RCC 7860 (cell line): ENCODE results near the gene IL19.

Source experiments
- DNase-seq: peaks from one replicate; pipeline ENCODE4 v3.0.0-alpha.2; 2015; ENCODE audit warnings: low spot score
- FAIRE-seq: peaks from 2 replicates; lab custom pipeline; 2012; peaks lifted over from hg19 to GRCh38; lab: Jason Lieb, UNC

The IL19 gene

DNA sequence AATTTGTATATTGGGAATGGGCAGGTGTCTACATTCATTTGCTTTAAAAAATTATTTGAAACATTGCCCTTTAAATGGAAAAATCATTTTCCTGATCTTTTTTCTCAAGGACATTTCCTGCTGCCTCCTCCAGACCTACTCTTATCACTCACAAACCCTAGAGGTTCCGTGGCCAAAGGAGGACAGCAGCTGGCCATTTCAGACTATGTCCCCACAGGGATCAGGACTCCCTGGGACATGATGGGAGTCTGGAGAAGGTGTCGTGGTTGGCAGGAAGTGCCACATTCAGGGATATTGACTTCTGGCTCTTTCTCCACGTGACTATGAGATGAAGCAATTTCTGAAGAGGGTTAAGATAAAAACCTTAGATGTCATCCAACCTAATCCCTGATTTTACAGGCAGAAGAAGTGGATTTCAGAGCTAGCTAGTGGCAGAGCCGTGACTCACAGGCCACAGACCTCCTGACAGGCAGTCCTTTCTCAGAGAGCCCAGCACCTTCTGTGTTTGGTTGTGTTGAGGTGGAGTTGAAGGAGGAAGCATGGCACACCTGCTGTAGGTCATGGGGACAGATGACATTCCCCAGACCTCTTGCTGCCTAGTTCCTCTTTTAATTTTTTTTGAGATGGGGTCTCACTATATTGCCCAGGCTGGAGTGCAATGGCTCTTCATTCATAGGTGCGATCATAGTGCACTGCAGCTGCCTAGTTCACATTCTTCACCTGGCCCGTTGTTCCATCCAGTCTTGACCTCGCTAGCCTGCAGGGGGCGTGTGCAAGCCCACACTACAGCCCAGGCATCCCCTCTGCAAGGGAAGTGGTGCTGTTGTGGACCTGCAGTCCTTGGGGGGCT is 27.2 kb downstream of the IL19 start:
- DNase-seq (no peak), FAIRE-seq (no peak)

DNA sequence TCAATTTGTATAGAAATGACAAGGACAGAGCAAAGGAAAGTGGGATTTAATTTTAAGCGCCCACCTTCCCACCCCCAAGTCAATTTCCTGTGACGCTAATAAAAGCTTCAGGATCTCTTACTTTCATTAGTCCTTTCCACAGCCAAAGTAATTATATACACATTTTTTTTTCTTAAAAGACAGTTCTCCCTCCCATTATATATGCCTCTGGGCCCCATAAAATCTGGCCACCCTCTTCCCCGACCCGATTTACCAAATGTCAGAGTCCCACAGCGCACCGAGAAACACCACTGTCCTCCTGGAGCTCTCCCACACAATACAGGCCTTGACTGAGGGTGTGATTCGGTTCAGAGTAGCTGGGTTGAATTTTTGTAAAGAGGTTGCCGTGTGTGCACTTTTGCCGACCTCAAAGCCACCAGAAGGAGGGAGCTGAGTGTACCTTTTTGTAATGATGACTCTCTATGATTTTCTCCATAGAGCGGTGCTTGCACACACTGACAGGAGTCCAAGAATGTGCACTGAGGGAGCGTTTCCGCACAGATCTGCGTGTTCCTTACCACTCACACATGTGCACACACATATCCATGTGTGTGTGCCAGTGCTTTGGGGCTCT is 27.9 kb downstream of the IL19 start:
- FAIRE-seq: no peak
- DNase-seq: no peak

DNA sequence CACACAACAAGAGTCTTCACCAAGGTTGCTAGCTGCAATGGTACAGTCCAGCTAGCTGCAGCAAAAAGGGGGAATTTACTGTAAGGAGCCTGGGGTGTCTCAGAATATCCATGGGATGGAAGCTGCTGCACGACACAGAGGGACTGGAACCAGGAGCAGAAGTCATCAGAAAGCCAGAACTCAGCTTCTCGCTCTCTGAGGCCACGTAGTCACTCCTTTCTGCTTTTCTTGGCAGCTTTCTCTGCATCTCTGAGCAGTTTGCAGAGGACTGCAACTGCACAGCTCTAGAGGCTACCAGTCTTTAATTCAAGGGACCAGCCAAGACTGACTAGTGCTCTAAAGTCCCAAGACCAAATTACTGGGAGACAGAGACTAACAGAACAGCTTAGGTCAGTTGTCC is 28.7 kb downstream of the IL19 start:
- FAIRE-seq (no peak), DNase-seq (no peak)

DNA sequence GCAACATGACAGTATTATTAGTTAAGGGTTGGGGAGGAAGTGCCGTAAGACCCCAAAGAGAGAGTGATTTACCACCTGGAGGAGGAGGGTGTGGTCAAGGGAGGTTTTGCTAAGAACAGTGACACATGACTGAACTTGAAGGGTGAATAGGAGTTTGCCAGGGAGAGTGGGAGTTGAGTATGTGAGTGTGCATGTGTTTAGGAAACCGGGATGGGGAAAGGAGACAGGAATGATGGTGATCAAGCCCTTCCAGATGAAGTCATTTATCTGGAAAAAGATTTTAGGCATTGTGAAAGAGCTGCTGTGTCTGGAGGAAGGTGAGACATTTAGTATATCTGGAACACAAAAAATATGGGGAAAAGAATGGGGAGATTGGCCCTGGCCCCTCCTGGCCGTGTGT is 29.8 kb downstream of the IL19 start:
- FAIRE-seq (no peak), DNase-seq (no peak)

DNA sequence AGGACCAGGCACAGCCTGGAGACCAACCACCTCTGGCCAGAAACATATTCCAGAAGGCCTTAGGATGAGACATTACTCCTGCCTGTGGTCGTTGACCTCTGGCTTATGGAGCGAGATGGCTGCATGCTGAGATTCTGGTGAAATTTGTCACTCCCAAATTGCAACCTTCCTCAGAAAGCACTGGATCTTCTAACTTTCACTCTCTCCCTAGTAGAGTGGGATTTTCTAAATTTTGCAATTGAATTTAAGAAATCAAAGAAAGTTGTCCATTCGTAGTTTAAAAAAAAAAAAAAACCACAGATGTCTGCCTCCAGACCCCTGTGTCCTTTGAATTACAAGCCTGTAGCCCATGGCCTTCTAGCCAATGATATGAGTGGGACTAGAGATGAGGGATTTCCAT is 30.3 kb downstream of the IL19 start:
- DNase-seq (no peak), FAIRE-seq (no peak)

DNA sequence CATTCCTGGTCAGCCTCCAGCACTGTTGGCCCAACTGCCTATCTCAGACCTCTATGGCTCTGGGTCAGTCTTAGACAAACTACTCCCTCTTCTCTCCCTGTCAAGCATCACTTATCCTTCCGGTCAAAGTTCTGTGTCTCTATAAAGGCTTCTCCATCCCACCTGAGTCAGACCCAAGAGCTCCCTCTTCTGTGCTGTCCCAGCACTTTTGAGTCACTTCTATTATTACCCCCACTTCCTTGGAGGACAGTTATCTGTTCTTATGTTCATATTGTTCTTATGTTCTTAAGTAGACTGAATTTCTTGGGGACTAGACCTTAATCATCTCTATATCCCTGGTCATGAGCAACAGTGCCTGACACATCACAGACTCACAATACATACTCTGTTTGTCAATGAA is 30.9 kb downstream of the IL19 start:
- FAIRE-seq (no peak), DNase-seq (no peak)

DNA sequence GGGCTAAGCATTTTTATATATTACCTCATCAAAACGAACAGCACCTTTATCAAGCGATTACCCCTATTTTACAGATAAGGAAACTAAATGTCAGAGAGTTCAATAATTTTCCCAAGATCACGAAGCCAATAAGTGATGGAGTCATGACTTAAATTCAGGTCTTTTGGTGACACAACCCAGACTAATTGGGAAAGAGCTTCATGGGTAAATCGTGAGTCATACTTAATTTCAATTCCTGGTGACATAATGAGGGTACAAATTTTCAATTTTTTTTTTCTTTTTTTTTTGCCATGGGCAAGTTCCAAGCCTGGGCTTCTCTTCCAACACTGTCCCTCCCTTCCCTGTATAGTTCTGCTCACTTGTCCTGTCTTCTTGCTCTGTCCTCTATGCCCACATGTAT is 31.8 kb downstream of the IL19 start:
- FAIRE-seq (no peak), DNase-seq (no peak)

DNA sequence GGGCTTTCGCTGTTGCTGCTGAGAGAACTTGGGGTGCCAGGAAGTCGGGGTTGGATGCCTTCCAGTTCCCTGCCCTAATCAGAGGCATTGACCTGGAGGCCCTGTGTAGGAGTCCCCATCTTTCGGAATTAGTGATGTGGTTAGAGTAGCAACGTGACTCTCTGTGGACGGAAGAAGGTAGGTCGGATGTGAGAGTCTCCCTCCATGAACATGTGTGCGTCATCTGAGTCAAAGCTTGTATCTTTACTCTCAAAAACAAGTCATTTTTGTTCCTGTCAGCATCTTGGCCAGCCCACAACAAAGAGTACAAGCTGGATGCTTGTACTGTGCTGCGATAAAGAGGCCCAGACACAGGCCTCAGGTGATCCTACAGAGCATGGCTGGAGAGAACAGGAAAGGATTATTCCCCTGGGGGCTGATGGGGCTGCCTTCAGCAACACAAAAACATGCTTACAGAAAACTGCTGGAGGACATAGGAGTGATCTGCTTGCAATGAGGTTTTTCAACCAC is 32.7 kb downstream of the IL19 start:
- no peak for DNase-seq
- FAIRE-seq: no peak

DNA sequence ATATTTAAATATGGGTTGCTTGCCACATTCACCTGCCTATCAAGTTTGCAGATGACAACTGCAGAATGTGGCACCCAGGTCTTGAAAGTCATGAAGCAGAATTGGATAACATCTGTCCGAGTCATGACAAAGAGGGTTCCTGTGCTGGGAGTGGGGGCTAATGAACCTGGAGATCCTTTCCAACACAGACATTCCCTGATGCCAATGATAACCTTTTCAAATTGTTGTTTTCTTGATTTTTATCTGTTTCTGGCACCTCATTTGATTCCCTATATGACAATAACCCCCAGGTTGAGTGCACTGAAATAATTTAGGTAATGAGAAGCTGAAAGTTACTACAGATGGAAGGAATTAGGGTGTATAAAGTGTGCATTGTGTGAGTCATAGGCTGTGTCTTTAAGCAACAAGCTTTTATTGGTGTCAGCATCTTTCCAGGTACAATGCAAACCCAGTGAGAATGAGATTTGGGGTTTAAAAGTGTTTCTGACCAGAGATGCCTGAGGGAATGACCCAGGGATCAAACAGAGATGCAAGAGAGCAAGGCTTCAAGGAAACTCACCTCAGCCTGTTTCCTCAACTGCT is 33.7 kb downstream of the IL19 start:
- DNase-seq (no peak), FAIRE-seq (no peak)

DNA sequence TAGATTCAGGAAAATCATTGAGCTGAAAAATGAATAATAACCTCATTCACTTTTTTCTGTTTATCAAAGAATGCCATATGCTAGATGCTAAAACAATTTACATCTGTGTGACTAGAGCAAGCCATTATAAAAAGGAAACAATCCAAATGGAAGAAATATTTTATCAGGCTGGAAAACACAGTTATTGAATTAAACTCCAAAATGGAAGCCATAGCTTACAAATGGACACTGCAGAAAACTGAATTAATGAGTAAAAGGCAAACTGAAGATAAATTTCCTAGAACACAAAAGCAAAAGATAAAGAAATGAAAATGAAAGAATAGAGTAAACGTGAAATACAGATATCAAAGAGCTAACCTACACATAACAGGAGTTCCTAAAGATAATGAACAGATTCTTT is 34.8 kb downstream of the IL19 start:
- DNase-seq (no peak), FAIRE-seq (no peak)

DNA sequence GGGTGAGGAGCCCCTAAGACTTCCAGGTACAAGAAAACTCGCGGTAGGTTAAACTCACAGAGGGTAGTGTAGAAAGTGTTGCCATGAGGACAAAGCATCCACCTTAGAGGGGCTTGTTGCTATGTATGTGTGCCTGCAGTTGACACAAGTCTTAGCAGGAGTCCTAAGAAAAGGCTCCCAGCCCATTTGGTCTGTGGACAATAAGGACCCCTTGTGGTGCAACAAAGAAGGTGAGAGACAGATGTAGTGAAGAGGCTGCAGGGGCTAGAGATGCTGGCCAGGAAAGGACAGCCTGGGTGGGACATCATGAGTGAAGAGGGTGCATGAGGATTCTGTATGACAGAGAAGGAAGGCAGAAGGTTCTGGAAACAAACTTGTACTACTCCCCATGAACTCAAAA is 38.0 kb downstream of the IL19 start:
- FAIRE-seq (no peak), DNase-seq (no peak)

DNA sequence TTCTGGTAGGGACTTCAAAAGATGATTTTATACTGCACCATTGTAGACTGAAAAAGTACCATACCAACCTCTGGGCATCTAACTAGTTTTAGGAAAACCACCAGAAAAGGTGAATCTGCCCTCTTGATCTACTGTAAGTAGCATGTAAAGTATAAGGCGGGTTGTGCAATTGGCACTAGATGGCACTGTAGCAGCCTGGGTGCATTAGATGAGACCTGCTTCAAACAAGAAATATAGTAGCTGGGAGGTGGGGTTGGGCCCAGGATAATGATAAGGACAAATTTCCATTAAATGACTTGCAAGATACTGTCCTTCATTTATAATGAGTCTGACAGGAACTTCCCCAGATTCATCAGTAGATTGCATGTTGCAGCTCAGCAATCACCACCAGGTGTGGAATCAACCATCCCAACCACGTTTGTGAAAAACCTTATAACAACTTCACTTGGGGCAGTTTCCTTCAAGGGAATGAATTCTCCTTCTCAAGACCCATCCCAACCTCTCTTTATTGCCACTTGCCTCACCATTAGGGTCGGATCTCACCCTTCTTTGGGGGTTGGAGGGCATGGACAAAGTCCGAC is 39.0 kb downstream of the IL19 start:
- FAIRE-seq: no peak
- DNase-seq: no peak

DNA sequence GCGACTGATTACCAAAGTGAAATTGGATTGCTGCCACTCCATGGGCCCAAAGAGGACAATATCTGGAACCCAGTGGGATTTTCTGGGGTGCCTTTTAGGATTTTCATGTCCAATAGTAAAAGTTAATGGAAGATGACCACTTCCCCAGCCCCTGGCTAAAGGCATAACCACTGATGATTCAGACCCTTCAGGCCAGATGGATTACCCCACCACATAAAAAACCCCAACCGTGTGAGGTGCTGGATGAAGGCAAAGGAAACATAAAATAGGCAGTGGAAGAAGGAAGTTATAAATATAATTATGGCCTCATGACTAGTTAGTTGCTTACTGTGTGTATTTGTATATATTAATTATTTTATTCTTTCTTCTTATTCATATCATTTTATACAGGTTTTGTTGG is 41.9 kb downstream of the IL19 start:
- no peak for FAIRE-seq
- no peak for DNase-seq

DNA sequence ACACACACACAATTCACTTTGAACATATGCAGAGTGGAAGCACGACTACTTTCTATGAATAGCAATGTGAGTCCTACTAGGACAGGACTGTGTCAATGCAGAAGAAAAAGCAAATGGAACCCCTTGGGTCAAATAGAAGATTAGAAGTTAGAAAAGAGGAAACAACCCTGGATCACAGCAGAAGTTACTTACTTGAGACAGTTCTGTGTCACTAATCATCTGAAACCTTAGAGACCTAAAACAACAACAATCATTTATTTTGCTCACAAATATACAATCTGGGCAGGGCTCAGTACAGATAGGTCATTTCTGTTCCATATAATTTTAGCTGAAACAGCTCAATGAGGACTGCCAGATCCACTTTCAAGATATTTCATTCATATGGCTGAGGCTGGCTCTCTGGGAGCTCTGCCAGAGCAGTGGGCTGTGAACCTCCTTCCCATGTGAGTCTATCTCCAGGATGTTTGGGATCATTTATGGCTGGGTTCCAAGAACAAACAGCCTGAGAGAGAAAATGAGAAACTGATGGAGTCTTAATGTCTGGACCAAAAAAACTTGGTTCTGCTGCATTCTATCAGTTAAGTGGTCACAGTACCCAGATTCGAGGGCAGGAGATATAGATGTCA is 44.3 kb downstream of the IL19 start:
- FAIRE-seq: peak; percentile 76
- DNase-seq: peak; percentile 32

DNA sequence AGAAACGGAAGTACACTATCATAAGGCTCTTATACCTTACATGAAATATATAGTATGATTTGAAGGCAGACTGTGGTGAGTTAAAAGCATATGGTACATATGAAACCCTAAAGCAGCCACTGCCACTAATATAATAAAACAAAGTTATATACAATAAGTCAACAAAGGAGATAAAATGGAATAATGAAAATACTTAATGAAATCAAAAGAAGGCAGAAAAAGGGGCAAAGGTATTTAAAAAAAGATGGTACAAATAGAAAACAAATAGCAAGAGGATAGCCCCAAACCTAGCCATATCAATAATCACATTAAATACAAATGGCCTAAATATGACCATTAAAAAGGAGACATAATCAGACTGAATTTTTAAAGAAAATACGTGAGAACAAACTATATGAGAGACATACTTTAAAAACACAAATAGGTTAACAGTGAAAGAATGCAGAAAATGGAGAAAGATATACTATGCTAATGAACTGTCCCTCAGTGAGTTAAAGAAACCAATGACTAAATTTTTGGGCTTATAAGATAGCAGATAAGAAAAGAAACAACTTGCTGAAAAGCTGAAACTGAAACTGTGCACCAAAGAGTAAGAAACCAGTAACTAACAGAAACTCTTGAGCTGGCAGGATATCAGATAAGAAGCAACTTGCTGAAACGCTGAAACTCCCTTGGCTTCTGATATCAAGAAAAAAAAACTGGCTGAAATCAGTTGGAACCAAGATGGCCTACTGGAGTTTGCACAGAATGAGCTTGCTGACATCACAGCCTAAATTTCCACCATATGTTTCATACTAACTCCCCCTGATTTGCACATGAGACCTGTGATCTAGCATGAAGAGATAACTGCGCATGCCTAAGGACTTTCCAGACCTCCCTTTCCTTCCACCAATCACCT is 46.1 kb downstream of the IL19 start:
- no peak for DNase-seq
- FAIRE-seq: no peak

DNA sequence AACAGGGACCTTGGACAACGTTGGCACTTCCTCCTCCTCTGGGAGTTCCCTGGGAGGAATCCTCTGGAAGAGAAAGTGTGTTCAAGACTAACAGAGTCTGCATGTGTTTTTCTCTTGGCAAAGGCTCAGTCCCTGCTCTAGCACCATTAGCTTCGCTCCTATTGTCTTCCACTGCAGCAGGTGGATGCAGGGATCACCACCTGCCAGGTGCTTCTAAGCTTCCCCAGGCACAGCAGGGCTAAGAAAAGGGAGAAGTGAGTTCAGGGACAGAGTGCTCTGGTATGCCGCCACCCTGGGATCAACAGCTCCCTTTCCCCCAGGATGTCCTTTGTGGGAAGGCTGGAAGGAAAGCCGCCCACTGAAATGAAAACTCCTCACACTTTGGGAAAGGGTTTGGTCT is 50.9 kb downstream of the IL19 start:
- no peak for DNase-seq
- FAIRE-seq: no peak

DNA sequence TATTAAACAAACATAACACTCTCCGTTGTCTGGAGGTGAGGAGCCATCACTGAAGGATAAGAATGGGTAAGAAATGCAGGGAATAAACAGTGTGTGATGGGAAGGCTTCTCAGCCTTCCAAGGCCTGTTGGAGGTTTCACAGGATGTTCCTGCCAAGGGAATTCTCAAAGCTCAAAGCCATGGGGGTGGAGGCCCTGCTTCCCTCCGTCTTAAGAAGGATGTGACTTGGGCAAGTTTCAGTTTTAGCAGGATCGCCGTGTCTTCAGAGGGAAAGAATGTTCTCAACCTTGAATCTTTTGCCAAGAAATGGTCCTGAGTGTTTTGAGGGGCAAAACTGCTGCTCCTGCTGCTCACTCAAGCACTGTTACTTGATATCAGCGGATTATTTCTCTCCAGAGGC is 53.2 kb downstream of the IL19 start:
- DNase-seq: no peak
- no peak for FAIRE-seq

DNA sequence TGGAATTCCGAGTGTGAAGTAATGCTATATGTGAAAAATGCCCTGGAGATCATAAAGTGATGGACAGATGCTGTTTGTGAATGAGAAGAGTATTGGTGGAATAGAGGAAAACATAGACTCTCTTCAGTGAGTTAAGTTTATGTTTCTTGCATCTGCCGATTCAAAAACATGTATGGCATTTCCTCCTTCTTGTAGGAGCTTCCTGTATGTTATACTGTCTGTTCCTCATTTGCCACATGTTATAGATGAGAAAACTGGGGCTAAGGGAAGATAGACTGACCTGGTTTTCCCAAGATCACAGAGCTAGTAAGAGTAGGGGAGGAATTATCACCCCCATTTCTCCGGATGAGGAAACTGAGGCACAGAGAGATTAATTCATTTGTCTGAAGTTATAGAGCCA is 53.8 kb downstream of the IL19 start:
- no peak for FAIRE-seq
- no peak for DNase-seq

DNA sequence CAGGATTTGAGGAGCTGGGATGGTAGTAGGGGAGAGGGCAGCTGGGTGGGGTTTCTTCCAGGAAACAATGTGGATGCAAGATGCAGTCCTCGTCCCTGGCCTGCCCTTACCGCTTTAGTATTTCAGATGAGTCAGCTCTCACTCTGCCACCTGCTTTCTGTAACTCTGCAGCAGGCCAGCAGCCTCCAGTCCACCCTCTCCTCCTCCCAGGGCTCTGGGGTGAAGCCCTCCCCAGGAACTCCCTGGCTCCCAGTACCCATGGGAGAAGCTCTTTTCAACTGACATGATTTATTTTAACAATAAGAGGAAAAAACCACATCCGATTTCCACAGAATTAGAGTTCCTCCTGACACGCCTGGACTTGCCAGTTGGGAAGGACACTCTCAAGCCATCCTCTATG is 55.8 kb downstream of the IL19 start:
- no peak for DNase-seq

DNA sequence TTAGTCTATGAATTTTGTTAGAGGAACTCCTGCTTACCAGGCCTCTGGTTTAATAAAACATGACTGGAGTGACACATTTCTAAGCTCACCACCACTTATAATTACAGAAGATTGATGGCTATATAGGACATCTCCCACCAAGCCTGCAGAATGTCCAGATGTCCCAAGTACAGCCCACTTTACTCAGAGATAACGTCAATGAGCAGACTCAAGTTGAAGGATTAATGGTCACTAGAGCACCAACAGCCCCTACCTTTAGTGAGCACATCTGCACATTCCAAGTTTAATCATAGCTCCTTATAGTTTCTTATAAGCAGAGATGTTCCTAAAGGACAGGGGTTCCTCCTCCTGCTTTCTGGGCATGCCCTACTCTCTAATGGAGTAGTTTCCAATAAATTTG is 57.5 kb downstream of the IL19 start:
- DNase-seq (no peak), FAIRE-seq (no peak)

More for the DNA sequence above, 55.8 kb downstream of the IL19 start:
- FAIRE-seq: no peak
